Large intestine (tissue), 3 donors: Measurements from ENCODE around the gene RNF227. TPM values are rescaled to one million over a fixed set of nuclear protein-coding genes. Genes with fewer than 3 reads are reported as not detected.

ENCODE experiments used
- DNase-seq, 2 donors: peaks; one replicate each; pipeline versions ENCODE4 v3.0.0 to v3.0.0-alpha.2; 2013
- H3K27ac ChIP-seq: one replicate; pipeline ENCODE4 v1.5.1; 2013; ENCODE audit warnings: low read length
- H3K27me3 ChIP-seq: 2 replicates; pipeline ENCODE4 v1.6.1; 2013; ENCODE audit warnings: low read length; ENCODE audit not compliant: control insufficient read depth, insufficient read depth
- H3K36me3 ChIP-seq: 2 replicates; pipeline ENCODE4 v1.6.1; 2013; ENCODE audit warnings: low read length; ENCODE audit not compliant: control insufficient read depth, insufficient read depth
- H3K4me1 ChIP-seq: one replicate; pipeline ENCODE4 v1.6.1; 2013; ENCODE audit warnings: low read length; ENCODE audit not compliant: control insufficient read depth, insufficient read depth
- H3K4me3 ChIP-seq: one replicate; pipeline ENCODE4 v1.5.1; 2013; ENCODE audit warnings: low read length
- H3K9me3 ChIP-seq: one replicate; pipeline ENCODE4 v1.6.1; 2013; ENCODE audit warnings: mild to moderate bottlenecking, low read depth, low read length, moderate library complexity; ENCODE audit not compliant: control insufficient read depth
- WGBS: methylation state at CpG from one replicate; pipeline ENCODE4 v1.1.5; 2013; ENCODE audit warnings: low lambda C conversion rate; ENCODE audit not compliant: insufficient coverage; 5-methylcytosine and 5-hydroxymethylcytosine counted together
- polyA plus RNA-seq: library from polyadenylated mRNA; unstranded; fragments of 120-200 nt; gene quantifications from one replicate; pipeline ENCODE4 v1.2.1, GENCODE V29; 2013

RNF227 gene
- polyA plus RNA-seq, 1 donor: 3.7 TPM

DNA sequence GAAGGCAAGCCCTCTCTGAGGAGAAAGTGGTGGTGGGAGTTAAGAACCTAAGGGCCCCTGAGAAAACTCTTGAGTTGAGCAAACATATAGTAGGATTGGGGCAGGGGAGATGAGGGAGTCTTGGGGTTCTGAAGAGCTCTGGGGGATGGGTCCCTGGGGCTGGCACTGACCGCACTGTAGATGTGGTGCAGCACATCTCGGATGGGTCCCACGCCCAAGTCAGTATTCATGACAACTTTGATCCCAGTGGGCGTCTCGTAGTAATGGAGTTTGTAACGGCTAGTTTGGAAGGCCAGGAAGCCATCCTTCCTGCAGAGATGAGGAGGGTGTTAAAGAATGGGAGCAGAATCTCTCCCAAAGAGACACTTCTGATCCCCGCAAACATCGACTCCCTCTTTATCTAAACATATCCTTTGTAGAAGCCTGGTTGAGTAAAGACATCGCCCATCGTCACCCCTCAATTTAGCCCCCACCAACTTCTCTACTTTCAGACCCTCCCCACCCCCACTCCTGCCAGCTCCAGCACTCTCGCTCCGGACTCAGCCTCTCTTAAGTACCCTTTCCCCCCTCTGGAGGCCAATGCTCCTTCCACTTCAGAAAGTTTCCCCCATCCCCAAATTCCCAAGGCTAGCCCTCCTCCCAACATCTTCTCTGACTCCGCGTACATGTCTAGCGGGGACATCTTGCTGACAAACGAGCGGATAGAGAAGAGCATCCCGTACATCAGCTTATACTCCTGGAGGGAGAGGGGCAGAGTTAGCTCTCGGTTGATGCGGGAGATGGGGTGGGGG lies 14.9 kb upstream of the RNF227 start:
- DNase-seq: no peak
- WGBS: 70% methylated on average over 2 of the region's 20 CpGs

DNA sequence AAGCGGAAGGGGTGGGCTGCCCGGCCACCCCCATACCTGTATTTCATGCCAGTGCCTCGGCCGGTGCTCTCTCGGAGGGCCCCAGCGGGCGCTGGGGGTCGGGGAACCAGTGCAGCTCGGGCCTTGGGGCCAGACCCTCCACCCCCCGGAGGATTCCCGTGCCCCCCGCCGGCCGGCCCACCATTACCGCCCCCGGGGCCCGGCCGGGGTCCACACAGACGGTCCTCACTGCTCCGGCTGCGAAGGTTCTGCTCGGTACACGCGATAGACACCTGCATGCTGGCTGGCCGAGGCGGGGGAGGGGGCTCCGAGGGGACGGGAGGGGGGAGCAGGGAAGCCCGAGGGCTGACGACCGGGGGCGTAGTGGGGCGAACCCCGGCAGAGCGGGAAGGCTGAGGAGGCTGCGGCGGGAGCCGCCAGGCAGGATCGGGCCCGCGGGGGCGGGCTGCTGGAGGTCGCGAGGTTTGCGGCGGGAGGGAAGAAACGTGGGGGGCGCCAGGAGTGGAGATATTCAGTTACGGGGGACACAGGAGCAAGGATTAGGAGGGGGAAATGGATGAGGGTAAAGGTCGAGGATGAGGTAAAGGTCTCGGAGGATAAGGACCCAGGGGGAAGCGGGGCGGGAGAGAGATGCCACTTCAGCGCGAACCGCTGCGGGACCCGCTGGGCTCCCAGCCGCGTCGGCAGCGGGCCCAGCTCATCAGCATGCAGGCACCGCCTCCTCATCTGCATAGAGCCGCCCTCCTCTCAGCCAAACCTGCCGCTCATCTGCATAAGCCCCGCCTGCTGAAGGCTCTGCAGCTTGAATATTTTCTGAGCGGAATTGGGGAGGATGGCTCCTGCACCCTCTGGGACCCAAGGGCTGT lies 13.3 kb upstream of the RNF227 start, which contains the start of gene KCNAB3:
Gene KCNAB3 (minus strand): TSS at position 699 of the 866 bp plus-strand sequence. CDS start 421 bp downstream, at position 278.
- Histone ChIP-seq H3K4me3 (peak within 1 kb of the TSS; percentile 34), H3K9me3 (peaks cover 3% of the 10 kb centered on the region), H3K4me1 (peaks cover 16% of the 10 kb centered on the region), H3K36me3 (peaks cover 2% of the 10 kb centered on the region), H3K27ac (no peak within 1 kb of the TSS), H3K27me3 (peaks cover 7% of the 10 kb centered on the region)
- no CpG with 5 or more reads among the region's 67 CpGs for WGBS
- peak; percentile 43 to 49 for DNase-seq

More for the DNA sequence above, 14.9 kb upstream of the RNF227 start:
- Histone ChIP-seq H3K4me3 (peak overlapping the region; percentile 83), H3K36me3 (peaks cover 9% of the 10 kb centered on the region), H3K4me1 (peaks cover 16% of the 10 kb centered on the region), H3K27ac (no peak overlapping the region), H3K27me3 (peaks cover 7% of the 10 kb centered on the region), H3K9me3 (peaks cover 3% of the 10 kb centered on the region)

DNA sequence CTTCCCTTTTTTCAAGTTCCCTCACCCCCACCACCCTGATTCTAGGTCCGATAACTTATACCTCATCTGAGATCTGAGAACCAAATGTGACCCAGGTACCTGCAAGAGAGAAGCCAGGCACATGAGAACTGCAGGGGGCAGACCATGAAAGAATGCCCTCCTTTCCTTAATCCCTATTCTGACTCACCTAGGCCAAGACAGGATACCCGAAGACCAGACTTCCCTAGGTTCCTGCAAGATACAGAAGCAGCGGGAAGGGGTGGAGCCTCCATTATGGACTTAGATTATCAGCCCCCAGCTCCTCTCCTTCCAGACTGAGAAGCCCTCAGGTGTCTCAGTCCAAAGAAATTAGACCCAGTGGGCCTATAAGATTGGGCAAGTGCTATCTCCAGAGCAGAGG lies 11.5 kb upstream of the RNF227 start:
- no peak for DNase-seq
- H3K4me1 ChIP-seq: peaks cover 10% of the 10 kb centered on the region
- no peak overlapping the region for H3K27ac ChIP-seq
- no peak overlapping the region for H3K4me3 ChIP-seq
- peaks cover 7% of the 10 kb centered on the region for H3K27me3 ChIP-seq
- H3K36me3 ChIP-seq: no peaks in the 10 kb centered on the region
- H3K9me3 ChIP-seq: peaks cover 3% of the 10 kb centered on the region
- WGBS: no CpG with 5 or more reads among the region's 3 CpGs

DNA sequence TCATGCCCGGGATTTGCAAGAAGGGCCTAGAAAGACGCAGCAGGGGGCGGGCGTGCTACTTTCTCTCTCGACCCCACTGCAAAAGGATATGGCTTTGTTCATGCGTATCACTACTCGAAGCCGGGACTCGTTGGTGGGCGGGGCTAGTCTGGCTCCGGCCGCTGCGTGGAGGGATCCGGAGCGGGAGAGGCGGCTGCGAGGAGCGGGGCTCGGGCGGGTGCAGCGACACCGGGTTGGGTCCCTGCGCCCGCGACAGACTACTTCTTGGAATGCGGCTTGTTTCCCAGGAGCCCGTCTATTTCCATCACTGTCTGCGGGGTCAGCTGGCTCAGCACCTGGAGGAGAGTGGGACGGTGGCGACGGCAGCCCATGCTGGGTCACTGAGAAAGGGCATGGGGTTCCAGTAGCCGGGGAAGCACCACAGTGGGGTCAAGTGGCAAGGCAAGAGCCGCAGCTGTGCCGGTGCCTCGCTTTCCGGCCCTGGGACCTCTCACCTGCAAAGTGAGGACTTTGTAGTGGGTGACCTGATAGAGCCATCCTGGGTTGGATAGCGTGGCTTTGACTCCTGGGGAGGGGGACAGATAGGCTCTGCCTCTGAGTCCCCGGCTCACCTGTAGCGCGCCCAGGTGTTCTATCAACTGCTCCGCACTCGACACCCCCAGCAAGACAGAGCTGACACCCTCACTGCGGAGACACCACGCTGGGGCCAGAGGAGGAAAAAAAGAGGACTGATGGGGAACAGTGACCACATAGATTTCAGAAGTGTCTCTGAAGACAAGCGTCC lies 6.9 kb upstream of the RNF227 start:
- peaks cover 9% of the 10 kb centered on the region for H3K4me1 ChIP-seq
- H3K9me3 ChIP-seq: no peaks in the 10 kb centered on the region
- peak overlapping the region; percentile 53 for H3K27ac ChIP-seq
- peak; percentile 85 to 93 for DNase-seq
- no peaks in the 10 kb centered on the region for H3K36me3 ChIP-seq
- peak overlapping the region; percentile 57 for H3K4me3 ChIP-seq
- no peaks in the 10 kb centered on the region for H3K27me3 ChIP-seq
- WGBS: no CpG with 5 or more reads among the region's 45 CpGs

DNA sequence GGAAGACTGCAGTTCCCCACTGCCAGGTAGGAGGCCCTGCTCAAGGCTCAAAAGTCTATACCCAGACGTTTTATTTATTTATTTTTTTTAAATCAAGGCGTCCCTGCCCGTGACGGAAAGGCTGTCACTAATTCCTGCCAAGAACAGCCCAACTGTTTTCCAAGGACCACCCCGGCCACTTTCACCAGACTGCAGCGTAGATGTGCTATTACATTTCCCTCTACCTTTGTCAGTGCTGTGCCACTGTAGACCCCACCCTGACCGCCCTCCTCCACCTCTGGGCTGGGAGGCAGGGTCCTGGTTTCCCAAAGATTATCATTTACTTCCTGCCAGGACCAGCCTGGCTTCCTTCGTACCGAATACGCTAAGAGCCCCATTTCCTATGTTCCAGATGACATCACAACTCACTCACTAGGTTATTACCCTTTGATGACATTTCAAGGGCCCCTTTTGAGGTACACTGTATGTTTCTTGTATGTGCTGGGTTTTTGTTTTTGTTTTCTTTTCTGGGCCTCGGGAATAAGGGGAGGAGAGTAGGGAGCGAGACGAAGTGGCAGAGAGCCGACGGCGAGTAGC lies 6.3 kb upstream of the RNF227 start:
- H3K27me3 ChIP-seq: no peaks in the 10 kb centered on the region
- no peaks in the 10 kb centered on the region for H3K9me3 ChIP-seq
- H3K36me3 ChIP-seq: no peaks in the 10 kb centered on the region
- no CpG with 5 or more reads among the region's 16 CpGs for WGBS
- peak; percentile 14 to 15 for DNase-seq
- peaks cover 9% of the 10 kb centered on the region for H3K4me1 ChIP-seq
- peak overlapping the region; percentile 57 for H3K4me3 ChIP-seq
- H3K27ac ChIP-seq: peak overlapping the region; percentile 53

DNA sequence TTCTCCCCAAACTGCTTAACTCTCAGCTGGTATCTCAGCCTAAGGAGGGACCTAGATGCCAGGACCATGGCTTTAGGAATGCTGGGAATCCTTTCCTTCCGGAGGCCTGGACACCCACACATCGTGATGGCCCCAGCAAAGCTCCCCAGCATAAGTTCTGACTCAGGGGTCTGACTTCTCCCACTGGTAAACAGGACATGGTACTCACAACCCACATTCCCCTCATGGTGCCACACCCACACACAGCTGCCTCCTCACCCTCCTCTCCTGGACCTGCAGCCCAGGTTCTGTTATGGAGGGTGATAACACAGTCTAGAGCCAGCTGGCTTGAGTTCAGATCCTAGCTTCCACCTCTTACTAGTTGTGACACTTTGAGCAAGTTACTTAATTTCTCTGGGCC lies 719 bp upstream of the RNF227 start:
- Histone ChIP-seq H3K4me1 (peaks cover 16% of the 10 kb centered on the region), H3K4me3 (no peak overlapping the region), H3K27me3 (no peaks in the 10 kb centered on the region), H3K9me3 (peaks cover 4% of the 10 kb centered on the region), H3K27ac (no peak overlapping the region), H3K36me3 (peaks cover 4% of the 10 kb centered on the region)
- no CpG with 5 or more reads among the region's 2 CpGs for WGBS
- no peak for DNase-seq

DNA sequence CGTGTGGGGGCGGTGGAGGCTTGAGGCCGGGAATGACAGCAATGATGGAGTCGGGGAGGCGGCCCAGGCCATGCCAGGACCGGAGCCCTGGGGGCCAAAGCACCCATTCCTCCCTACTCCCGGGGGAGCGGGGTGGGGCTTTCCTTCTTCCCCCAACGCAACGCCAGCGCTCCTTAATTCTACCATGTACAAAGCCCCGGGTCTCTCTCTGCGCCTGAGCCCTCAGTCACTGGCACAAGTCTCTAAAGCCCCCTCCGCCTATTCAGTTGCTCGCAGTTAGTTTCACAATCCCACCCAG lies 245 bp upstream of the RNF227 start:
- peak overlapping the region; percentile 74 for H3K27ac ChIP-seq
- peaks cover 4% of the 10 kb centered on the region for H3K9me3 ChIP-seq
- peaks cover 9% of the 10 kb centered on the region for H3K36me3 ChIP-seq
- H3K4me1 ChIP-seq: peaks cover 16% of the 10 kb centered on the region
- no peaks in the 10 kb centered on the region for H3K27me3 ChIP-seq
- H3K4me3 ChIP-seq: peak overlapping the region; percentile 47
- DNase-seq: no peak
- no CpG with 5 or more reads among the region's 15 CpGs for WGBS

DNA sequence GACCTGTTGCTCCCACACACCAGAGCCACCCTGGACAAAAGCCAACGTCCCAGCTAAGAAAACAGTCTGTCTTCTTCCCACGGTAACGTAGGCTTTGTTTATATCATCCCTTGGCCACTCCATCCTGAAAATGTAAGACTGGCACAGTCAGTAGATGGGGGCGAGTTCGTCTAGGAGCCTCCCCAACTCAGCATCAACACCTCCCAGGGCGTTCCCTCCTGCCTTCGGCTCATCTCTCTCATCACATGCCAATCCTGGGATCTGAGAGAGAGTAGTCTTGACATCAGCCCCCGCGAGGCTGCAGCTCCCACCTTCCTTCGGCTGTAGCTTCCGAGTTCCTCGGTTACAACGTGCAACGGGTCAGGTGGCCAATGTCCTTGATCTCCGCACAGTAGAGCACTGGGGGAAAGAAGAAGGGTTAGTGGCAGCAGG lies 894 bp downstream of the RNF227 start:
- Histone ChIP-seq H3K4me3 (peak overlapping the region; percentile 51), H3K27me3 (no peaks in the 10 kb centered on the region), H3K36me3 (peaks cover 20% of the 10 kb centered on the region), H3K9me3 (peaks cover 4% of the 10 kb centered on the region), H3K4me1 (peaks cover 16% of the 10 kb centered on the region), H3K27ac (peak overlapping the region; percentile 65)
- DNase-seq: no peak
- whole genome bisulfite sequencing: no CpG with 5 or more reads among the region's 15 CpGs

DNA sequence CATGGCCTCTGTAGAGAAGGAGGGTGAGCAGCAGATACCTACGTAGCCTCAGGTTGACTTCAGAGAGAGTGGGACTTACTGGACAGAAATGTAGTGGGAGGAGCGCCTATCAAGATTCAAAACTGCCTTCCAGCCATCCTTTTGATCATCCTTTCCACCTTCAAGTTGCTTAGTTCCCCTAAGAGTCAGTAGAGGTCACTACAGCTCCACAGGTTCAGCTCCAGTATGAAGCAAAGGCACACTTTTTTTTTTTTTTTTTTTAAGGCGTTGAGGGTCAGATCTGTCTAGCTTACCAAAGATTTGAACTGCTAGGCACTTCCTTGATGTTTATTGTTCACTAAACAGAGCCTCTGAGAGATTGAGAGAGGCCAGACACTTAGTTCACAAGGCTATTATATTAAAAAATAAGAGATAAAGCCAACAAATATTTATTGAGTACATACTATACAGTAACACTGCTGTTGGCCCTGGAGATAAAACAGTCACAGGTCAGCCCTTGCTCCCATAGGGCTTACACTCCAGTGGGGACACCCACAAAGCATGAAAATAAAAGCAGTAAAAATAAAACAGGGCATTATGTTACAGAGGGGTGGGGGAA lies 3.1 kb downstream of the RNF227 start:
- Histone ChIP-seq H3K9me3 (peaks cover 4% of the 10 kb centered on the region), H3K27me3 (no peaks in the 10 kb centered on the region), H3K4me1 (peaks cover 16% of the 10 kb centered on the region), H3K36me3 (peaks cover 42% of the 10 kb centered on the region), H3K4me3 (no peak overlapping the region), H3K27ac (no peak overlapping the region)
- no CpG with 5 or more reads among the region's 3 CpGs for WGBS
- DNase-seq: peak; percentile 66 to 68
